ENCODE data around the gene S100A13. TPM values are rescaled to one million over a fixed set of nuclear protein-coding genes. Genes with fewer than 3 reads are reported as not detected.
"Not testable (repeated sequence)": the region's sequence is repeated elsewhere in the genome, so short reads cannot be mapped to it uniquely, and the experiment has no call there.

Gene S100A13
- total and polyA plus RNA-seq, 2 experiments from 2014 or later: 101 to 250 TPM

DNA sequence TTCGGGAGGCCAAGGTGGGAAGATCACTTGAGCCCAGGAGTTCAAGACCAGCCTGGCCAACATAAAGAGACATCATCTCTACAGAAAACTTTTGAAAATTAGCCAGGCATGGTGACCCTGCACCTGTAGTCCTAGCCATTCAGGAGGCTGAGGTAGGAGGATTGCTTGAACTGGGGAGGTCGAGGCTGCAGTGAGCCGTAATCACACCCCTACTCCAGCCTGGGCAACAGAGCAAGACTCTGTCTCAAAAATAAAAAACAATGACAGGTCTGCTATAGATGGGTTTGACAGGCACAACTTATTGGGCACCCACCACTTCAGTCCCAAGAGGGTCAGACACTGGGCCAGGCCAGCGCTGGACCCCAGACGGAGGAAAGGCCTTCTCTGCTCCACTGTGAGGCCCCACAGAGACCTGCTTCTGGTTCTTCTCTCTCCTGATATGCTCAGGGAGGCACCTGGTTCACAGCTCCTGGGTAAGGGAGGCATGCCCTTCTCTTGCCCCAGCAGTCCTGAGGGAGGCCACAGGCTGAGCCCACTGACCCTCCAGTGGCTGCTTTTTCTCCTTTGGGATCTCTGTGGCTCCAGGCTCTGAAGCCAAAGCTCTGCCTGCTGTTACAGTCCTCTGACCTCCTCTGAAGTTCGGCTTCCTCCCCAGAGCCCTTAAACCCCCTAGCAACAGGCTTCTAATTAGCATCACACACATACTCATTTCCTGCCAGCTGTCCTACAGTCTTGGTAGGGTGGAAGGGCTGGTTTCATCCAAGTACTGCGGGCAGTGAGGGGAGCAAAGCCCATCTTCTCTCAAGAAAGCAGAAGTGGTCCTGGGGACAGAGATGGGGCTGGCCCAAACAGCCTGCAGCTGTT is 28.8 kb downstream of the S100A13 start:
- Histone ChIP-seq H3K27me3 (no peaks in the 10 kb centered on the region), H3K27ac (no peak overlapping the region), H3K36me3 (no peaks in the 10 kb centered on the region), H3K4me3 (no peak overlapping the region), H3K4me1 (ENCODE audit: low read depth) (no peaks in the 10 kb centered on the region), H3K9me3 (ENCODE audit: low read depth) (no peaks in the 10 kb centered on the region)
- peak in 1 of 2 donors; percentile 75 for DNase-seq (ENCODE audit: low read depth in 1 of 2, low spot score in 1 of 2)
- TF ChIP-seq, protein P1, sequence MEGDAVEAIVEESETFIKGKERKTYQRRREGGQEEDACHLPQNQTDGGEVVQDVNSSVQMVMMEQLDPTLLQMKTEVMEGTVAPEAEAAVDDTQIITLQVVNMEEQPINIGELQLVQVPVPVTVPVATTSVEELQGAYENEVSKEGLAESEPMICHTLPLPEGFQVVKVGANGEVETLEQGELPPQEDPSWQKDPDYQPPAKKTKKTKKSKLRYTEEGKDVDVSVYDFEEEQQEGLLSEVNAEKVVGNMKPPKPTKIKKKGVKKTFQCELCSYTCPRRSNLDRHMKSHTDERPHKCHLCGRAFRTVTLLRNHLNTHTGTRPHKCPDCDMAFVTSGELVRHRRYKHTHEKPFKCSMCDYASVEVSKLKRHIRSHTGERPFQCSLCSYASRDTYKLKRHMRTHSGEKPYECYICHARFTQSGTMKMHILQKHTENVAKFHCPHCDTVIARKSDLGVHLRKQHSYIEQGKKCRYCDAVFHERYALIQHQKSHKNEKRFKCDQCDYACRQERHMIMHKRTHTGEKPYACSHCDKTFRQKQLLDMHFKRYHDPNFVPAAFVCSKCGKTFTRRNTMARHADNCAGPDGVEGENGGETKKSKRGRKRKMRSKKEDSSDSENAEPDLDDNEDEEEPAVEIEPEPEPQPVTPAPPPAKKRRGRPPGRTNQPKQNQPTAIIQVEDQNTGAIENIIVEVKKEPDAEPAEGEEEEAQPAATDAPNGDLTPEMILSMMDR (IDR thresholded peaks at IDR 0.05; ENCODE audit: low read depth, low read length): no peak

DNA sequence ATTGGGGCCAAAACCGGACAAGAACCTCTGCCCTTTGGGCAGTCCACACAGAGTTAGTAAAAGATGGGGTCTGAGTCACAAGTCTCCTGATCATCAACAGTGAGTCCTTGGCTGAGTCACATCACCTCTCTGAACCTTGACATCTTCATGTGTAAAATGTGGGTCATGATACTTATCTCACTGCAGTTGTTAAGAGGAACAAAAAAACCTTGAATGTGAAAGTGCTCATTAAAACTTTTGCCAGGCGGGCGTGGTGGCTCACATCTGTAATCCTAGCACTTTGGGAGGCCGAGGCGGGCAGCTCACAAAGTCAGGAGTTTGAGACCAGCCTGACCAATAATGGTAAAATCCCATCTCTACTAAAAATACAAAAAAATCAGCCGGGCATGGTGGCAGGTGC is 30.1 kb downstream of the S100A13 start:
- no peaks in the 10 kb centered on the region for H3K9me3 ChIP-seq (ENCODE audit: low read depth)
- TF ChIP-seq, protein P1 (IDR thresholded peaks at IDR 0.05; ENCODE audit: low read depth, low read length): no peak
- H3K36me3 ChIP-seq: no peaks in the 10 kb centered on the region
- H3K4me3 ChIP-seq: no peak overlapping the region
- DNase-seq (ENCODE audit: low read depth in 1 of 2, low spot score in 1 of 2): no peak
- no peak overlapping the region for H3K27ac ChIP-seq
- no peaks in the 10 kb centered on the region for H3K4me1 ChIP-seq (ENCODE audit: low read depth)
- H3K27me3 ChIP-seq: no peaks in the 10 kb centered on the region

- H3K4me1 ChIP-seq (ENCODE audit: low read depth): no peaks in the 10 kb centered on the region
- no peak overlapping the region for H3K27ac ChIP-seq
- H3K27me3 ChIP-seq: no peaks in the 10 kb centered on the region
- DNase-seq (ENCODE audit: low read depth in 1 of 2, low spot score in 1 of 2): no peak
- H3K36me3 ChIP-seq: no peaks in the 10 kb centered on the region
- H3K4me3 ChIP-seq: no peak overlapping the region
- TF ChIP-seq, protein P1 (IDR thresholded peaks at IDR 0.05; ENCODE audit: low read depth, low read length): no peak
- H3K9me3 ChIP-seq (ENCODE audit: low read depth): no peaks in the 10 kb centered on the region
Measured at GRCh38 chr1:153592748-153593147, 34.6 kb downstream of the S100A13 start.

GRCh38 chr1:153588482-153588881 is 38.8 kb downstream of the S100A13 start:
- no peak for DNase-seq (ENCODE audit: low read depth in 1 of 2, low spot score in 1 of 2)
- H3K9me3 ChIP-seq (ENCODE audit: low read depth): no peaks in the 10 kb centered on the region
- H3K36me3 ChIP-seq: no peaks in the 10 kb centered on the region
- H3K27me3 ChIP-seq: no peaks in the 10 kb centered on the region
- no peak overlapping the region for H3K4me3 ChIP-seq
- peaks cover 8% of the 10 kb centered on the region for H3K4me1 ChIP-seq (ENCODE audit: low read depth)
- TF ChIP-seq, protein P1 (IDR thresholded peaks at IDR 0.05; ENCODE audit: low read depth, low read length): no peak
- no peak overlapping the region for H3K27ac ChIP-seq

GRCh38 chr1:153588033-153588432 is 39.3 kb downstream of the S100A13 start:
- not testable (repeated sequence) for DNase-seq (ENCODE audit: low read depth in 1 of 2, low spot score in 1 of 2); H3K36me3 ChIP-seq; H3K4me1 ChIP-seq (ENCODE audit: low read depth); H3K9me3 ChIP-seq (ENCODE audit: low read depth); H3K27me3 ChIP-seq; H3K27ac ChIP-seq; H3K4me3 ChIP-seq

DNA sequence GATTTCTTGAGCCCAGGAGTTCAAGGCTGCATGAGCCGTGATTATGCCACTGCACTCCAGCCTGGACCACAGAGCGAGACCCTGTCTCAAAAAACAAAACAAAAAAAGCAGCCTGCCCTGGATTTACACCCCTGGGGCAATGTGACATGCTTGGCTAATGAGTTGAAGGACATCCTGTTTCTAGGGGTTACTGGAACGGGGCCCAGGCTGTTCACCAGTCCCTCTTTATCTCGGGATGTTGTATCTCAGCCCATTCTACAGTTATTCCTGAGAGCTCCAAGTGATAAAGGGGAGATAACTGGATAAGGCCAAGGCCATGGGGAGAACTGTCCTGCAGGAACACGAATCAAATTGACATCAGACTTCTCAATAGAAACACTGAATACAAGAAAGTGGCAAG is 40.0 kb downstream of the S100A13 start:
- TF ChIP-seq, protein P1 (IDR thresholded peaks at IDR 0.05; ENCODE audit: low read depth, low read length): no peak
- Histone ChIP-seq H3K4me3 (no peak overlapping the region), H3K9me3 (ENCODE audit: low read depth) (no peaks in the 10 kb centered on the region), H3K27me3 (no peaks in the 10 kb centered on the region), H3K36me3 (no peaks in the 10 kb centered on the region), H3K27ac (no peak overlapping the region), H3K4me1 (ENCODE audit: low read depth) (peaks cover 8% of the 10 kb centered on the region)
- DNase-seq (ENCODE audit: low read depth in 1 of 2, low spot score in 1 of 2): no peak
